Tibial artery (tissue), 4 donors: ENCODE results near the gene SYTL5.
"Not testable (repeated sequence)": the region's sequence is repeated elsewhere in the genome, so short reads cannot be mapped to it uniquely, and the experiment has no call there.

Experiments used
- DNase-seq, 2 donors: peaks; one replicate each; pipeline ENCODE4 v3.0.0-alpha.2; 2019
- H3K27ac ChIP-seq, 2 donors: fragments of 200-600 bp; sonication (generic) in 1 of 2; 1 replicate in 1 of 2; 2 replicates in 1 of 2; pipeline ENCODE4 v1.5.1; 2018 to 2019; ENCODE audit warnings: mild to moderate bottlenecking in 1 of 2
- H3K27me3 ChIP-seq, 2 donors: fragments of 200-600 bp; sonication (generic) in 1 of 2; one replicate each; pipeline versions ENCODE4 v1.5.1 to v1.6.0; 2016 to 2019
- H3K36me3 ChIP-seq, 3 donors: fragments of 200-600 bp; sonication (generic) in 2 of 3; one replicate each; pipeline ENCODE4 v1.5.1; 2016 to 2019; ENCODE audit warnings: mild to moderate bottlenecking in 2 of 3
- H3K4me1 ChIP-seq, 4 donors: fragments of 200-600 bp; sonication (generic) in 2 of 4; 1 replicate in 3 of 4; 2 replicates in 1 of 4; pipeline ENCODE4 v1.5.1; 2016 to 2019
- H3K4me3 ChIP-seq, 2 donors: fragments of 200-600 bp; sonication (generic) in 1 of 2; 1 replicate in 1 of 2; 2 replicates in 1 of 2; pipeline ENCODE4 v1.5.1; 2018 to 2019; ENCODE audit warnings: mild to moderate bottlenecking in 2 of 2
- H3K9me3 ChIP-seq, 3 donors: fragments of 200-600 bp; sonication (generic) in 1 of 3; one replicate each; pipeline ENCODE4 v1.5.1; 2016 to 2019
- CTCF ChIP-seq, 2 experiments: fragments of 200-600 bp in 1 of 2; fragments of 450-650 bp in 1 of 2; IDR thresholded peaks; one replicate each; pipeline ENCODE4 v1.5.1; 2017 to 2019; ENCODE audit warnings: antibody characterized with exemption in 2 of 2, mild to moderate bottlenecking in 1 of 2, moderate library complexity in 1 of 2
- intact Hi-C: fragments of 100-400 bp; cut with DNase I; formaldehyde crosslinking; loops from one replicate; pipeline ENCODE4 v1.15.0; 2023; ENCODE audit warnings: low total_unique reads

SYTL5 gene

GRCh38 chrX:37975421-37975820 is 30.9 kb upstream of the SYTL5 start:
- Histone ChIP-seq H3K4me1 (no peaks in the 10 kb centered on the region), H3K36me3 (no peaks in the 10 kb centered on the region), H3K27ac (no peak overlapping the region), H3K27me3 (no peaks in the 10 kb centered on the region), H3K9me3 (no peaks in the 10 kb centered on the region), H3K4me3 (no peak overlapping the region)
- TF ChIP-seq CTCF (IDR thresholded peaks at IDR 0.05) = no peak
- intact Hi-C loops = no loop called here
- DNase-seq = no peak

GRCh38 chrX:37976153-37976552 is 30.2 kb upstream of the SYTL5 start:
- no peaks in the 10 kb centered on the region for H3K4me1 ChIP-seq
- H3K4me3 ChIP-seq = no peak overlapping the region
- intact Hi-C loops = no loop called here
- no peak for DNase-seq
- no peaks in the 10 kb centered on the region for H3K9me3 ChIP-seq
- H3K27me3 ChIP-seq = no peaks in the 10 kb centered on the region
- no peaks in the 10 kb centered on the region for H3K36me3 ChIP-seq
- no peak overlapping the region for H3K27ac ChIP-seq
- TF ChIP-seq CTCF (IDR thresholded peaks at IDR 0.05) = no peak

GRCh38 chrX:37984880-37985279 is 21.5 kb upstream of the SYTL5 start:
- intact Hi-C loops = no loop called here
- no peaks in the 10 kb centered on the region for H3K27me3 ChIP-seq
- no peaks in the 10 kb centered on the region for H3K4me1 ChIP-seq
- no peak for DNase-seq
- no peak overlapping the region for H3K4me3 ChIP-seq
- H3K36me3 ChIP-seq = no peaks in the 10 kb centered on the region
- H3K9me3 ChIP-seq = peaks cover 0 to 2% (median 0%) of the 10 kb centered on the region in 3 donors
- H3K27ac ChIP-seq = no peak overlapping the region
- TF ChIP-seq CTCF (IDR thresholded peaks at IDR 0.05) = no peak

GRCh38 chrX:37986893-37987292 is 19.5 kb upstream of the SYTL5 start:
- Histone ChIP-seq H3K36me3 (no peaks in the 10 kb centered on the region), H3K4me3 (no peak overlapping the region), H3K27ac (no peak overlapping the region), H3K27me3 (no peaks in the 10 kb centered on the region), H3K4me1 (no peaks in the 10 kb centered on the region), H3K9me3 (no peaks in the 10 kb centered on the region)
- no peak for TF ChIP-seq CTCF (IDR thresholded peaks at IDR 0.05)
- intact Hi-C loops = no loop called here
- DNase-seq = no peak

- Histone ChIP-seq H3K36me3 (no peaks in the 10 kb centered on the region), H3K4me3 (no peak overlapping the region), H3K9me3 (no peaks in the 10 kb centered on the region), H3K27ac (no peak overlapping the region), H3K27me3 (no peaks in the 10 kb centered on the region), H3K4me1 (no peaks in the 10 kb centered on the region)
- TF ChIP-seq CTCF (IDR thresholded peaks at IDR 0.05) = no peak
- DNase-seq = no peak
- intact Hi-C loops = no loop called here
These were observed 17.0 kb upstream of the SYTL5 start for GRCh38 chrX:37989304-37989703.

- intact Hi-C loops, H3K27ac ChIP-seq, H3K4me3 ChIP-seq, H3K36me3 ChIP-seq, H3K4me1 ChIP-seq, DNase-seq, H3K27me3 ChIP-seq, H3K9me3 ChIP-seq: not testable (repeated sequence)
These were observed 15.1 kb upstream of the SYTL5 start for GRCh38 chrX:37991303-37991702.
